Ishikawa (cell line): ENCODE results near the gene CHRNB1.

Experiments
- CEBPB ChIP-seq: IDR thresholded peaks from 2 replicates; pipeline ENCODE4 v1.6.1; 2012
- CREB1 ChIP-seq: IDR thresholded peaks from 2 replicates; pipeline ENCODE4 v1.6.1; 2012; ENCODE audit warnings: low read depth
- EGR1 ChIP-seq: IDR thresholded peaks from 2 replicates; pipeline ENCODE4 v1.6.1; 2012
- EP300 ChIP-seq: IDR thresholded peaks from 2 replicates; pipeline ENCODE4 v1.6.1; 2012; ENCODE audit warnings: borderline replicate concordance
- NFIC ChIP-seq: IDR thresholded peaks from 2 replicates; pipeline ENCODE4 v1.6.1; 2012
- RAD21 ChIP-seq: IDR thresholded peaks from 2 replicates; pipeline ENCODE4 v1.6.1; 2012; ENCODE audit warnings: low read depth
- REST ChIP-seq: IDR thresholded peaks from 2 replicates; pipeline ENCODE4 v1.6.1; 2012; ENCODE audit warnings: low read depth, mild to moderate bottlenecking
- TAF1 ChIP-seq: IDR thresholded peaks from 2 replicates; pipeline ENCODE4 v1.6.1; 2012; ENCODE audit warnings: low read depth, mild to moderate bottlenecking
- TCF12 ChIP-seq: IDR thresholded peaks from 2 replicates; pipeline ENCODE4 v1.6.1; 2012; ENCODE audit warnings: low read depth
- TEAD4 ChIP-seq: IDR thresholded peaks from 2 replicates; pipeline ENCODE4 v1.6.1; 2012
- USF1 ChIP-seq: IDR thresholded peaks from 2 replicates; pipeline ENCODE4 v1.6.1; 2012
- YY1 ChIP-seq: IDR thresholded peaks from 2 replicates; pipeline ENCODE4 v1.6.1; 2012; ENCODE audit warnings: low read depth
- ZBTB7A ChIP-seq: IDR thresholded peaks from 2 replicates; pipeline ENCODE4 v1.6.1; 2012; ENCODE audit warnings: low read depth
- TF ChIP-seq, protein P1 (sequence below): IDR thresholded peaks from 2 replicates; pipeline ENCODE4 v1.6.1; 2012

The CHRNB1 gene

GRCh38 chr17:7432296-7432695, 12.6 kb upstream of the CHRNB1 start:
- TF ChIP-seq ZBTB7A (no peak), TAF1 (no peak), NFIC (no peak), YY1 (no peak), REST (no peak), CREB1 (no peak), RAD21 (no peak), EGR1 (no peak), CEBPB (no peak), USF1 (no peak)

GRCh38 chr17:7435676-7436555, 8.9 kb upstream of the CHRNB1 start:
- TF ChIP-seq EP300, result no peak
- TF ChIP-seq, protein P1, sequence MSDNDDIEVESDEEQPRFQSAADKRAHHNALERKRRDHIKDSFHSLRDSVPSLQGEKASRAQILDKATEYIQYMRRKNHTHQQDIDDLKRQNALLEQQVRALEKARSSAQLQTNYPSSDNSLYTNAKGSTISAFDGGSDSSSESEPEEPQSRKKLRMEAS, result peak; percentile 13; the same call in 1 of the 2 replicates
- TF ChIP-seq TEAD4, result peak; percentile 1; the same call in 1 of the 2 replicates

DNA sequence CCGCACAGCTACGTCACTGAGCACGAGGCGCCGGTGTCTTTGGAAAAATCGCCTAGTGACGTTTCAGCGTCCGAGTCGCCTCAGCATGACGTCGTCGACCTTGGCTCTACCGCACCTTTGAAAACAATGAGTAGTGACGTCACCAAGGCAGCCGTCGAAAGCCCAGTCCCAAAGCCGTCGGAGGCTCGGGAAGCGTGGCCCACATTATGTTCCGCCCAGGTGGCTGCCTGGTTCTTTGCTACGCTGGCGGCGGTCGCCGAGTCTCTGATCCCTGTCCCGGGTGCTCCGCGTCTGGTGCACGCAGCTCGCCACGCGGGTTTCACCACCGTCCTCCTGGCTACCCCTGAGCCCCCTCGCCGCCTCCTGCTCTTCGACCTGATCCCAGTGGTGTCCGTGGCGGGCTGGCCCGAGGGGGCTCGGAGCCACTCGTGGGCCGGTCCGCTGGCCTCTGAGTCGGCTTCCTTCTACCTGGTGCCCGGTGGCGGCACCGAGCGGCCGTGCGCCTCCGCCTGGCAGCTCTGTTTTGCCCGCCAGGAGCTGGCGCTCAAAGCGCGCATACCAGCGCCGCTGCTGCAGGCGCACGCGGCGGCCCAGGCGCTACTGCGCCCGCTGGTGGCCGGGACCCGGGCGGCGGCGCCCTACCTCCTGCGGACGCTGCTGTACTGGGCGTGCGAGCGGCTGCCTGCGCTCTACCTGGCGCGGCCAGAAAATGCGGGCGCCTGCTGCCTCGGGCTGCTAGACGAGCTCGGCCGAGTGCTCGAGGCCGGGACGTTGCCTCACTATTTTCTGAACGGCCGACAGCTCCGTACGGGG, 8.1 kb upstream of the CHRNB1 start:
- TF ChIP-seq USF1 (no peak), ZBTB7A (no peak), TCF12 (no peak), NFIC (no peak), TAF1 (no peak), EP300 (no peak), CREB1 (no peak), REST (no peak), CEBPB (no peak)

DNA sequence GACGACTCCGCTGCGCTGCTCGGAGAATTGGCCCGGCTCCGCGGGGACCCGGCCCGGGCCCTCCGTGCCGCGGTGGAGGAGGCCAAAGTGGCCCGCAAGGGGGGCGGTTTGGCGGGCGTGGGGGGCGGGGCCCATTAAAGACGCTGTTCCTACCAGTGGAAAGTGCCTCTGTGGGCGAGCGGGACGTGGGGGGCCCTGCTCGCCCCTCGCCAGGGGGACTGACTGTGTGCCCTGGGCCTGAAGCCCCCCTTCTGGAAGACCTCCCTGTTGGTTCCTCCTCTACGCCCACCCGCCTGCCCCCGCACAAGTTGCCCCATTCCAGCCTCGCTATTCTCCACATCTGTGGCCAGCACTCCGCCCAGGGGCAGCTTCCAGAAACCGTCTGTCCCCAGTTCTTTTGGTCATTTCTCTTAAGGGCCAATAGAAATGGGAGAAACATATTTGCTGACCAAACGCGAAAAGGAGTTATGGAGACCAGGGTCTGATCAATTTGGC, 7.4 kb upstream of the CHRNB1 start:
- TF ChIP-seq CREB1 (no peak), YY1 (no peak), USF1 (no peak), TAF1 (no peak), TCF12 (no peak), TEAD4 (no peak), CEBPB (no peak), NFIC (no peak), REST (no peak), EP300 (no peak), EGR1 (no peak)
- TF ChIP-seq, protein P1, result no peak
